SK-N-SH (cell line): ENCODE data around the gene TCEANC. TPM values are rescaled to one million over a fixed set of nuclear protein-coding genes. Genes with fewer than 3 reads are reported as not detected.
A peak's percentile ranks its signal among the peaks of the same experiment; 100 is the strongest.

Experiments
- CTCF ChIA-PET: fragments of 300-600, 350-600 bp; formaldehyde crosslinking; extraction: SDS; loops from one replicate; lab custom pipeline; 2021; lab: Yijun Ruan, JAX
- POLR2A ChIA-PET: fragments of 350-600 bp; sonication (Branson Sonifier 250); formaldehyde crosslinking; extraction: SDS; loops from one replicate; lab custom pipeline; 2020; ENCODE audit warnings: antibody characterized with exemption, inconsistent platforms; lab: Yijun Ruan, JAX
- DNase-seq: peaks from one replicate; pipeline ENCODE4 v3.0.0; 2012
- H2AFZ ChIP-seq: fragments of 200-600 bp; sonication (generic); 2 replicates; pipeline ENCODE4 v1.8.1; 2016; ENCODE audit warnings: antibody characterized with exemption, mild to moderate bottlenecking, low read depth
- H3F3A ChIP-seq: fragments of 200-600 bp; sonication (generic); replicated peaks from 2 replicates; pipeline ENCODE3; 2016; ENCODE audit warnings: antibody characterized with exemption, mild to moderate bottlenecking; ENCODE audit not compliant: insufficient read depth
- H3K27ac ChIP-seq, 2 experiments: fragments of 200-500 bp in 1 of 2; fragments of 200-600 bp in 1 of 2; sonication (Bioruptor generic) in 1 of 2; sonication (generic), shearing (Covaris generic) in 1 of 2; 2 replicates each; pipeline versions ENCODE4 v1.5.1 to v1.6.1; 2014 to 2016; ENCODE audit warnings: low read depth in 2 of 2, inconsistent platforms in 1 of 2, low read length in 1 of 2, mild to moderate bottlenecking in 1 of 2, mixed read lengths in 1 of 2
- H3K27me3 ChIP-seq: fragments of 200-600 bp; sonication (generic), shearing (Covaris generic); 2 replicates; pipeline ENCODE4 v1.6.1; 2016; ENCODE audit warnings: mixed run types; ENCODE audit not compliant: insufficient read depth
- H3K36me3 ChIP-seq, 2 experiments: fragments of 200-500 bp in 1 of 2; fragments of 200-600 bp in 1 of 2; sonication (Bioruptor generic) in 1 of 2; sonication (generic) in 1 of 2; replicated peaks in 1 of 2; 2 replicates each; pipeline versions ENCODE3 to v1.5.1; 2014 to 2016; ENCODE audit warnings: low read length in 1 of 2, mild to moderate bottlenecking in 1 of 2; ENCODE audit not compliant: insufficient read depth in 2 of 2, control insufficient read depth in 1 of 2
- H3K4me1 ChIP-seq, 2 experiments: fragments of 200-500 bp in 1 of 2; fragments of 200-600 bp in 1 of 2; sonication (Bioruptor generic) in 1 of 2; sonication (generic), shearing (Covaris generic) in 1 of 2; 2 replicates each; pipeline versions ENCODE4 v1.5.1 to v1.6.1; 2014 to 2016; ENCODE audit warnings: low read depth in 1 of 2, low read length in 1 of 2, mixed run types in 1 of 2; ENCODE audit not compliant: insufficient read depth in 2 of 2, control insufficient read depth in 1 of 2
- H3K4me2 ChIP-seq: fragments of 200-600 bp; sonication (generic), shearing (Covaris generic); 2 replicates; pipeline ENCODE4 v1.6.1; 2017; ENCODE audit warnings: mixed run types
- H3K4me3 ChIP-seq, 2 experiments: fragments of 200-500 bp in 1 of 2; fragments of 200-600 bp in 1 of 2; sonication (Bioruptor generic) in 1 of 2; sonication (generic), shearing (Covaris generic) in 1 of 2; 2 replicates each; pipeline versions ENCODE4 v1.5.1 to v1.8.1; 2014 to 2016; ENCODE audit warnings: low read depth in 2 of 2, inconsistent platforms in 1 of 2, low read length in 1 of 2, mild to moderate bottlenecking in 1 of 2, mixed read lengths in 1 of 2, moderate library complexity in 1 of 2
- H3K79me2 ChIP-seq: fragments of 200-600 bp; sonication (generic); 2 replicates; pipeline ENCODE4 v1.8.1; 2017; ENCODE audit warnings: mild to moderate bottlenecking; ENCODE audit not compliant: insufficient read depth
- H3K9ac ChIP-seq: fragments of 200-600 bp; sonication (generic); 2 replicates; pipeline ENCODE4 v1.6.1; 2017; ENCODE audit warnings: mixed run types
- H3K9me2 ChIP-seq: fragments of 200-600 bp; sonication (generic); 2 replicates; pipeline ENCODE4 v1.6.1; 2017; ENCODE audit warnings: mixed run types
- H3K9me3 ChIP-seq: fragments of 200-600 bp; sonication (generic); 2 replicates; pipeline ENCODE4 v1.6.1; 2017; ENCODE audit warnings: mixed run types, mild to moderate bottlenecking, moderate library complexity
- H4K20me1 ChIP-seq: fragments of 200-600 bp; sonication (generic); 2 replicates; pipeline ENCODE4 v1.6.1; 2017; ENCODE audit warnings: mild to moderate bottlenecking, mixed run types; ENCODE audit not compliant: insufficient read depth
- CHD2 ChIP-seq: fragments of 150-350 bp; IDR thresholded peaks from 2 replicates; pipeline ENCODE4 v1.6.1; 2018; ENCODE audit warnings: low read length; ENCODE audit not compliant: partially characterized antibody
- EP300 ChIP-seq, 2 experiments: IDR thresholded peaks; 2 replicates each; pipeline versions ENCODE4 v1.4.0 to v1.6.1; 2012; ENCODE audit warnings: borderline replicate concordance in 1 of 2, low read depth in 1 of 2, low read length in 1 of 2
- FOSL2 ChIP-seq: IDR thresholded peaks from 2 replicates; pipeline ENCODE4 v1.4.0; 2012; ENCODE audit warnings: low read depth, mild to moderate bottlenecking, moderate library complexity, borderline replicate concordance
- FOXM1 ChIP-seq: IDR thresholded peaks from 2 replicates; pipeline ENCODE4 v1.4.0; 2012; ENCODE audit warnings: low read depth, mild to moderate bottlenecking
- GATA2 ChIP-seq: sonication (generic); formaldehyde crosslinking; IDR thresholded peaks from 2 replicates; pipeline ENCODE4 v1.5.0; 2020; ENCODE audit warnings: mild to moderate bottlenecking, missing genetic modification reagents
- JUND ChIP-seq: IDR thresholded peaks from 2 replicates; pipeline ENCODE4 v1.4.0; 2012
- MEF2A ChIP-seq: IDR thresholded peaks from 2 replicates; pipeline ENCODE4 v1.4.0; 2012; ENCODE audit warnings: low read depth, borderline replicate concordance
- MXI1 ChIP-seq: IDR thresholded peaks from 2 replicates; pipeline ENCODE4 v1.6.1; 2012; ENCODE audit warnings: mild to moderate bottlenecking, low read depth, low read length, improper control_type of control experiment
- NFIC ChIP-seq: IDR thresholded peaks from 2 replicates; pipeline ENCODE4 v1.4.0; 2012; ENCODE audit warnings: borderline replicate concordance
- NRF1 ChIP-seq: IDR thresholded peaks from 2 replicates; pipeline ENCODE4 v1.6.1; 2012; ENCODE audit warnings: low read depth, mild to moderate bottlenecking, low read length
- POLR2AphosphoS5 ChIP-seq: IDR thresholded peaks from 2 replicates; pipeline ENCODE4 v1.6.1; 2012; ENCODE audit warnings: low read depth, low read length
- RAD21 ChIP-seq: IDR thresholded peaks from 2 replicates; pipeline ENCODE4 v1.6.1; 2012; ENCODE audit warnings: mild to moderate bottlenecking, low read length
- RCOR1 ChIP-seq: fragments of 150-350 bp; IDR thresholded peaks from 2 replicates; pipeline ENCODE4 v1.6.1; 2017; ENCODE audit warnings: antibody characterized with exemption, low read length
- RXRA ChIP-seq: IDR thresholded peaks from 2 replicates; pipeline ENCODE4 v1.4.0; 2012; ENCODE audit warnings: low read depth, mild to moderate bottlenecking, borderline replicate concordance
- SIN3A ChIP-seq: IDR thresholded peaks from 2 replicates; pipeline ENCODE4 v1.6.1; 2012; ENCODE audit warnings: low read depth, mild to moderate bottlenecking, low read length, moderate library complexity, borderline replicate concordance
- SMC3 ChIP-seq: IDR thresholded peaks from 2 replicates; pipeline ENCODE4 v1.6.1; 2012; ENCODE audit warnings: low read depth, low read length, improper control_type of control experiment
- TAF1 ChIP-seq: IDR thresholded peaks from 2 replicates; pipeline ENCODE4 v1.6.1; 2012; ENCODE audit warnings: low read depth, mild to moderate bottlenecking, low read length, moderate library complexity, borderline replicate concordance
- TCF12 ChIP-seq: IDR thresholded peaks from 2 replicates; pipeline ENCODE4 v1.4.0; 2012
- TEAD4 ChIP-seq: IDR thresholded peaks from 2 replicates; pipeline ENCODE4 v1.4.0; 2012; ENCODE audit warnings: mild to moderate bottlenecking, borderline replicate concordance; ENCODE audit not compliant: insufficient read depth
- YY1 ChIP-seq: IDR thresholded peaks from 2 replicates; pipeline ENCODE4 v1.4.0; 2012; ENCODE audit warnings: low read depth, mild to moderate bottlenecking
- WGBS: methylation state at CpG from one replicate; pipeline ENCODE4 v1.1.6; 2017; ENCODE audit warnings: low lambda C conversion rate; 5-methylcytosine and 5-hydroxymethylcytosine counted together
- polyA plus RNA-seq, 3 experiments: library from polyadenylated mRNA; depleted of rRNA; stranded (reverse); fragments of >200 nt; gene quantifications; 2 replicates each; pipeline ENCODE4 v1.2.3, GENCODE V29; 2012
- TF ChIP-seq, protein P1 (sequence below): IDR thresholded peaks from 2 replicates; pipeline ENCODE4; 2012
- TF ChIP-seq, protein P2 (sequence below): fragments of 150-350 bp; IDR thresholded peaks from 2 replicates; pipeline ENCODE4 v1.6.1; 2016; ENCODE audit warnings: mild to moderate bottlenecking, low read depth, low read length
- TF ChIP-seq, protein P3 (sequence below): IDR thresholded peaks from 2 replicates; pipeline ENCODE4 v1.4.0; 2012; ENCODE audit warnings: low read depth, borderline replicate concordance
- TF ChIP-seq, protein P4 (sequence below): IDR thresholded peaks from 2 replicates; pipeline ENCODE4 v1.6.1; 2012; ENCODE audit warnings: mild to moderate bottlenecking, low read depth, low read length, moderate library complexity
- TF ChIP-seq, protein P5 (sequence below): IDR thresholded peaks from 2 replicates; pipeline ENCODE4 v1.4.0; 2012; ENCODE audit warnings: low read depth
- TF ChIP-seq, protein P6 (sequence below): fragments of 150-350 bp; IDR thresholded peaks from 2 replicates; pipeline ENCODE4 v1.6.1; 2017; ENCODE audit warnings: antibody characterized with exemption, low read length, low read depth, borderline replicate concordance

TCEANC gene
- polyA plus RNA-seq, 1 of the 3 experiments (the other 2 are of a cell fraction): 0.84 TPM

DNA sequence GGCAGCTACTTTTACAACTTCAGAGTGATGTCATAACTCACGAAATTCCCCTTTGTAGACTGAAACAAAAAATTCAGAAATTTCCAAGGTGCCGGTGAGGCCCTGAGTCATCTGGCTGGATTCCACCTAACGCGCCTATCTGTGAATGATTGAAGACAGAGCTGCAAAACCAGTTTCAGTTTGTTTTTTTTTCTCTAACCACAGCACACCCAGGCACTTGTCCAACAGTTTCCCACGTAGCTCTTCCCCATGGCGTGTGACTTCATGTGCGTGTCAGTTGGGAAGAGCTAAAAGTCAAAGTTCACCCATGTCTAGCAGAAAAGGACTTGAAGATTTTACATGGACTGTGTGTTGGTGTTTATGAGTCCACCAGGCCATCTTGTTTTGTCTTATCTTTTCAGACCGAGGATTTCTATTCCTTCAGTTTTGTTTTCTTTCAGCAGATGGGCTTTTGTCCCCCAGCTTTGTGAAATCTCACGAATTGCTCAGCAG is 16.4 kb downstream of the TCEANC start:
- Histone ChIP-seq H3K27me3 (peaks cover 6% of the 10 kb centered on the region; the same call in 1 of the 2 replicates), H3K79me2 (no peaks in the 10 kb centered on the region), H3K4me3 (peak overlapping the region; percentile 6 to 33; a peak in 1 of 4 replicates), H3K9me3 (no peaks in the 10 kb centered on the region), H3K4me2 (peak overlapping the region; percentile 43; the same call in 1 of the 2 replicates), H2AFZ (peak overlapping the region; percentile 81), H3K9ac (no peak overlapping the region; the same call in 1 of the 2 replicates), H3K9me2 (no peaks in the 10 kb centered on the region), H3K27ac (peak overlapping the region in 1 of 2 experiments; percentile 75; a peak in 2 of 4 replicates), H4K20me1 (no peaks in the 10 kb centered on the region), H3K36me3 (no peaks in the 10 kb centered on the region), H3F3A (peaks cover 10% of the 10 kb centered on the region), H3K4me1 (no peaks in the 10 kb centered on the region; a peak in 1 of 4 replicates)
- DNase-seq: no peak
- 6% methylated on average over 9 of the region's 9 CpGs for WGBS
- POLR2A ChIA-PET: no interaction called here
- CTCF ChIA-PET: interaction anchor here (0.6 to 2.4 kb wide), 2 partner anchors 10 to 279 kb away, joined by 3 to 6 read pairs; no protein-coding TSS in a partner anchor
- TF ChIP-seq, protein P1, sequence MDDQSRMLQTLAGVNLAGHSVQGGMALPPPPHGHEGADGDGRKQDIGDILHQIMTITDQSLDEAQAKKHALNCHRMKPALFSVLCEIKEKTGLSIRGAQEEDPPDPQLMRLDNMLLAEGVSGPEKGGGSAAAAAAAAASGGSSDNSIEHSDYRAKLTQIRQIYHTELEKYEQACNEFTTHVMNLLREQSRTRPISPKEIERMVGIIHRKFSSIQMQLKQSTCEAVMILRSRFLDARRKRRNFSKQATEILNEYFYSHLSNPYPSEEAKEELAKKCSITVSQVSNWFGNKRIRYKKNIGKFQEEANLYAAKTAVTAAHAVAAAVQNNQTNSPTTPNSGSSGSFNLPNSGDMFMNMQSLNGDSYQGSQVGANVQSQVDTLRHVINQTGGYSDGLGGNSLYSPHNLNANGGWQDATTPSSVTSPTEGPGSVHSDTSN: peak; percentile 93
- no peak for TF ChIP-seq NRF1
- TF ChIP-seq MEF2A: peak; percentile 14; the same call in 1 of the 2 replicates
- TF ChIP-seq EP300 (IDR thresholded peaks at IDR 0.05; ENCODE audit: borderline replicate concordance in 1 of 2, low read depth in 1 of 2, low read length in 1 of 2): peak in 1 of 2 experiments; percentile 74; a peak in 2 of 4 replicates
- TF ChIP-seq TCF12: peak; percentile 97
- TF ChIP-seq, protein P2, sequence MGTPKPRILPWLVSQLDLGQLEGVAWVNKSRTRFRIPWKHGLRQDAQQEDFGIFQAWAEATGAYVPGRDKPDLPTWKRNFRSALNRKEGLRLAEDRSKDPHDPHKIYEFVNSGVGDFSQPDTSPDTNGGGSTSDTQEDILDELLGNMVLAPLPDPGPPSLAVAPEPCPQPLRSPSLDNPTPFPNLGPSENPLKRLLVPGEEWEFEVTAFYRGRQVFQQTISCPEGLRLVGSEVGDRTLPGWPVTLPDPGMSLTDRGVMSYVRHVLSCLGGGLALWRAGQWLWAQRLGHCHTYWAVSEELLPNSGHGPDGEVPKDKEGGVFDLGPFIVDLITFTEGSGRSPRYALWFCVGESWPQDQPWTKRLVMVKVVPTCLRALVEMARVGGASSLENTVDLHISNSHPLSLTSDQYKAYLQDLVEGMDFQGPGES: no peak
- no peak for TF ChIP-seq TAF1
- TF ChIP-seq SIN3A: no peak
- peak; percentile 81 for TF ChIP-seq JUND
- no peak for TF ChIP-seq MXI1
- TF ChIP-seq RXRA: no peak
- TF ChIP-seq RCOR1: no peak
- no peak for TF ChIP-seq RAD21
- TF ChIP-seq POLR2AphosphoS5: peak; percentile 65; the same call in 1 of the 2 replicates
- TF ChIP-seq, protein P3, sequence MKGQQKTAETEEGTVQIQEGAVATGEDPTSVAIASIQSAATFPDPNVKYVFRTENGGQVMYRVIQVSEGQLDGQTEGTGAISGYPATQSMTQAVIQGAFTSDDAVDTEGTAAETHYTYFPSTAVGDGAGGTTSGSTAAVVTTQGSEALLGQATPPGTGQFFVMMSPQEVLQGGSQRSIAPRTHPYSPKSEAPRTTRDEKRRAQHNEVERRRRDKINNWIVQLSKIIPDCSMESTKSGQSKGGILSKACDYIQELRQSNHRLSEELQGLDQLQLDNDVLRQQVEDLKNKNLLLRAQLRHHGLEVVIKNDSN: 0 out of 2 replicates have a peak, but pooled peaks have one; percentile 17
- TF ChIP-seq, protein P4, sequence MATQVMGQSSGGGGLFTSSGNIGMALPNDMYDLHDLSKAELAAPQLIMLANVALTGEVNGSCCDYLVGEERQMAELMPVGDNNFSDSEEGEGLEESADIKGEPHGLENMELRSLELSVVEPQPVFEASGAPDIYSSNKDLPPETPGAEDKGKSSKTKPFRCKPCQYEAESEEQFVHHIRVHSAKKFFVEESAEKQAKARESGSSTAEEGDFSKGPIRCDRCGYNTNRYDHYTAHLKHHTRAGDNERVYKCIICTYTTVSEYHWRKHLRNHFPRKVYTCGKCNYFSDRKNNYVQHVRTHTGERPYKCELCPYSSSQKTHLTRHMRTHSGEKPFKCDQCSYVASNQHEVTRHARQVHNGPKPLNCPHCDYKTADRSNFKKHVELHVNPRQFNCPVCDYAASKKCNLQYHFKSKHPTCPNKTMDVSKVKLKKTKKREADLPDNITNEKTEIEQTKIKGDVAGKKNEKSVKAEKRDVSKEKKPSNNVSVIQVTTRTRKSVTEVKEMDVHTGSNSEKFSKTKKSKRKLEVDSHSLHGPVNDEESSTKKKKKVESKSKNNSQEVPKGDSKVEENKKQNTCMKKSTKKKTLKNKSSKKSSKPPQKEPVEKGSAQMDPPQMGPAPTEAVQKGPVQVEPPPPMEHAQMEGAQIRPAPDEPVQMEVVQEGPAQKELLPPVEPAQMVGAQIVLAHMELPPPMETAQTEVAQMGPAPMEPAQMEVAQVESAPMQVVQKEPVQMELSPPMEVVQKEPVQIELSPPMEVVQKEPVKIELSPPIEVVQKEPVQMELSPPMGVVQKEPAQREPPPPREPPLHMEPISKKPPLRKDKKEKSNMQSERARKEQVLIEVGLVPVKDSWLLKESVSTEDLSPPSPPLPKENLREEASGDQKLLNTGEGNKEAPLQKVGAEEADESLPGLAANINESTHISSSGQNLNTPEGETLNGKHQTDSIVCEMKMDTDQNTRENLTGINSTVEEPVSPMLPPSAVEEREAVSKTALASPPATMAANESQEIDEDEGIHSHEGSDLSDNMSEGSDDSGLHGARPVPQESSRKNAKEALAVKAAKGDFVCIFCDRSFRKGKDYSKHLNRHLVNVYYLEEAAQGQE: 0 out of 2 replicates have a peak, but pooled peaks have one; percentile 20
- TF ChIP-seq, protein P5, sequence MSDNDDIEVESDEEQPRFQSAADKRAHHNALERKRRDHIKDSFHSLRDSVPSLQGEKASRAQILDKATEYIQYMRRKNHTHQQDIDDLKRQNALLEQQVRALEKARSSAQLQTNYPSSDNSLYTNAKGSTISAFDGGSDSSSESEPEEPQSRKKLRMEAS: no peak; the same call in none of the 2 replicates
- no peak for TF ChIP-seq GATA2 (CRISPR knock-in tag)
- peak; percentile 95 for TF ChIP-seq NFIC
- TF ChIP-seq TEAD4: 0 out of 2 replicates have a peak, but pooled peaks have one; percentile 49
- no peak for TF ChIP-seq CHD2
- TF ChIP-seq YY1: no peak
- TF ChIP-seq, protein P6, sequence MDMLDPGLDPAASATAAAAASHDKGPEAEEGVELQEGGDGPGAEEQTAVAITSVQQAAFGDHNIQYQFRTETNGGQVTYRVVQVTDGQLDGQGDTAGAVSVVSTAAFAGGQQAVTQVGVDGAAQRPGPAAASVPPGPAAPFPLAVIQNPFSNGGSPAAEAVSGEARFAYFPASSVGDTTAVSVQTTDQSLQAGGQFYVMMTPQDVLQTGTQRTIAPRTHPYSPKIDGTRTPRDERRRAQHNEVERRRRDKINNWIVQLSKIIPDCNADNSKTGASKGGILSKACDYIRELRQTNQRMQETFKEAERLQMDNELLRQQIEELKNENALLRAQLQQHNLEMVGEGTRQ: no peak
- peak; percentile 74 for TF ChIP-seq FOSL2
- TF ChIP-seq SMC3: no peak
- peak; percentile 28; the same call in 1 of the 2 replicates for TF ChIP-seq FOXM1
